Liver (tissue), 3 donors: ENCODE measurements around the gene USP11.

Experiments
- ATF3 ChIP-seq: IDR thresholded peaks from 2 replicates; pipeline ENCODE4 v1.6.1; 2016; ENCODE audit warnings: antibody characterized with exemption
- CTCF ChIP-seq: fragments of 150-350 bp; IDR thresholded peaks from 2 replicates; pipeline ENCODE4 v1.5.1; 2017; ENCODE audit warnings: improper control_type of control experiment, low read depth, low read length; ENCODE audit not compliant: missing input control
- FOXA1 ChIP-seq: IDR thresholded peaks from 2 replicates; pipeline ENCODE4 v1.6.1; 2016; ENCODE audit warnings: antibody characterized with exemption
- FOXA2 ChIP-seq: IDR thresholded peaks from 2 replicates; pipeline ENCODE4 v1.6.1; 2016; ENCODE audit warnings: antibody characterized with exemption
- HNF4A ChIP-seq, 2 donors: conservative IDR thresholded peaks; 2 replicates each; pipeline ENCODE4 v1.6.1; 2016; ENCODE audit warnings: antibody characterized with exemption in 2 of 2, mild to moderate bottlenecking in 2 of 2
- JUND ChIP-seq, 2 donors: IDR thresholded peaks; 2 replicates each; pipeline ENCODE4 v1.6.1; 2016; ENCODE audit warnings: antibody characterized with exemption in 2 of 2
- MAX ChIP-seq: IDR thresholded peaks from 2 replicates; pipeline ENCODE4 v1.6.1; 2016; ENCODE audit warnings: antibody characterized with exemption
- NR2F2 ChIP-seq: IDR thresholded peaks from 2 replicates; pipeline ENCODE4 v1.6.1; 2016; ENCODE audit warnings: antibody characterized with exemption
- RAD21 ChIP-seq, 2 donors: IDR thresholded peaks; 2 replicates each; pipeline ENCODE4 v1.6.1; 2016; ENCODE audit warnings: antibody characterized with exemption in 2 of 2, mild to moderate bottlenecking in 2 of 2
- REST ChIP-seq: IDR thresholded peaks from 2 replicates; pipeline ENCODE4 v1.6.1; 2016; ENCODE audit warnings: antibody characterized with exemption, mild to moderate bottlenecking
- SP1 ChIP-seq: IDR thresholded peaks from 2 replicates; pipeline ENCODE4 v1.6.1; 2018; ENCODE audit warnings: antibody characterized with exemption, mild to moderate bottlenecking
- YY1 ChIP-seq: IDR thresholded peaks from 2 replicates; pipeline ENCODE4 v1.6.1; 2016; ENCODE audit warnings: antibody characterized with exemption, mild to moderate bottlenecking
- ZBTB33 ChIP-seq: IDR thresholded peaks from 2 replicates; pipeline ENCODE4 v1.6.1; 2016; ENCODE audit warnings: antibody characterized with exemption
- donor health status: healthy.
- donor health status: healthy.

- no peak for TF ChIP-seq FOXA1
- no peak for TF ChIP-seq CTCF
- TF ChIP-seq ZBTB33, result no peak
- no peak for TF ChIP-seq MAX
- no peak for TF ChIP-seq FOXA2
- no peak for TF ChIP-seq RAD21 (IDR thresholded peaks at IDR 0.05)
- TF ChIP-seq SP1, result no peak
- TF ChIP-seq ATF3, result no peak
- no peak for TF ChIP-seq YY1
- TF ChIP-seq REST, result no peak
- TF ChIP-seq NR2F2, result no peak
- TF ChIP-seq HNF4A (conservative IDR thresholded peaks at IDR 0.05), result no peak
- no peak for TF ChIP-seq JUND (IDR thresholded peaks at IDR 0.05)
Observed at GRCh38 chrX:47187106-47187677, 45.6 kb upstream of the USP11 start.
